Activated T-helper 2 cell treated with anti-CD3 and anti-CD28 coated beads, Interferon-gamma antibody, Interleukin-2, Interleukin-4, amounts not matched to agents 10 μg/mL and 5 μg/mL and 100 μg/mL, durations not matched to agents 14 hours and 24 hours and 36 hours (primary cell): ENCODE data around the gene SP100. TPM values are rescaled to one million over a fixed set of nuclear protein-coding genes. Genes with fewer than 3 reads are reported as not detected.

Source experiments
- DNase-seq: peaks from one replicate; pipeline ENCODE4 v3.0.0; 2021; ENCODE audit warnings: low spot score
- H3K27ac Mint-ChIP-seq: one replicate; pipeline ENCODE4 v1.8.0; 2021; ENCODE audit warnings: mixed read lengths
- H3K27me3 Mint-ChIP-seq: one replicate; pipeline ENCODE4 v1.8.0; 2021; ENCODE audit warnings: low read depth, mixed read lengths
- H3K36me3 Mint-ChIP-seq: one replicate; pipeline ENCODE4 v1.8.0; 2021; ENCODE audit warnings: low read depth, mixed read lengths
- H3K4me1 Mint-ChIP-seq: one replicate; pipeline ENCODE4 v1.8.0; 2021; ENCODE audit warnings: low read depth, mixed read lengths
- H3K4me3 Mint-ChIP-seq: one replicate; pipeline ENCODE4 v1.8.0; 2021; ENCODE audit warnings: low read depth, mild to moderate bottlenecking, moderate library complexity, mixed read lengths
- H3K9me3 Mint-ChIP-seq: one replicate; pipeline ENCODE4 v1.8.0; 2021; ENCODE audit warnings: mixed read lengths
- intact Hi-C: fragments of 100-400 bp; cut with micrococcal nuclease; formaldehyde crosslinking; loops from one replicate; pipeline ENCODE4 v1.15.1; 2023
- total RNA-seq: library from RNA; stranded (reverse); gene quantifications from 2 replicates; pipeline ENCODE4 v1.2.3, GENCODE V29; 2022

Gene SP100
- total RNA-seq, 1 donor from 2014 or later, result 153 TPM

DNA sequence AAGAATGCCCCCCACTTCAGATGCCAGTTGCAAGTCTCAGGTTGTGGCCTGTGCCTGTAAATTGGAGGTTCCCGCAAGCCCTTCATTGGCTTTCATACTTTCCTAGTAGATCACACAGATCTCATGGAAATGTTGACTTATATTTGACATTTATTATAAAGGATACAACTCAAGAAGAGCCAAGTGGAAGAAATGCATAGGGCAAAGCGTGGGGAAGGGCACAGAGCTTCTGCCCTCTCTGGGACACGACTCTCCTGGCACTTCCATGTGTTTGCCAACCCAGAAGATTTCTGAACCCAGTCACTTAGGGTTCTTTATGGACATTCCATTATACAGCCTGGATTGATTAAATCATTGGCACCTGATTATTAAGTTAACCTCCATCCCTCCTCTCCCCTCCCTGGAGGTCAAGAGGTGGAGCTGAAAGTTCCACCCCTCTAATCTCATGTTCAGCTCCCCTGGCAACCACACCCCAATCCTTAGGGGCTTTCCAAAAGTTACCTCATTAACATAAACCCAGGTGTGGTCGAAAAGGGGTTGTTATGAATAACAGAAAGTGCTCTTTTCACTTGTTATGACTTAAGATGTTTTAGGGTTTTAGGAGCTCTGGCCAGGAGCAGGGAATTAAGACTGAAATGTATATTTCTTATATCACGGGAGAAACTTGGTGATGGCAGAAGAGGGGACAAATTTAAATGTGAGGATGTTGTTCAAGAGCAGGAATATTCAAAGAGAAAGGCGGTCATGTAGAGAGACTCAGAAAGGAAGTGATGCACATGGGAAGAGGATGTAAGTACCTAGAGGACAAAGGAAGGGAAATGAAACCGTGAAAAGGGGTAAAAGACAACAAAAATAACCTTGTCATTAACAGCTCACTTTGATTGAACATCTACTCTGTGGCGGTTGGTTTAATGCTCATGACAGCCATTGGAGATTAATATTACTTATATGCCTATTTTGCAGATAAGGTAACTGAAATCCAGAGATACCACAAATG is 31.8 kb downstream of the SP100 start:
- H3K4me3 Mint-ChIP-seq, result peak overlapping the region; percentile 20
- DNase-seq, result no peak
- H3K4me1 Mint-ChIP-seq, result peaks cover 58% of the 10 kb centered on the region
- H3K9me3 Mint-ChIP-seq, result peaks cover under 1% of the 10 kb centered on the region
- peaks cover 95% of the 10 kb centered on the region for H3K36me3 Mint-ChIP-seq
- intact Hi-C loops, result loop anchor here (1.0 to 10.0 kb wide), 3 partner anchors 8 to 165 kb away; no protein-coding TSS in a partner anchor
- H3K27me3 Mint-ChIP-seq, result no peaks in the 10 kb centered on the region
- peak overlapping the region; percentile 80 for H3K27ac Mint-ChIP-seq

DNA sequence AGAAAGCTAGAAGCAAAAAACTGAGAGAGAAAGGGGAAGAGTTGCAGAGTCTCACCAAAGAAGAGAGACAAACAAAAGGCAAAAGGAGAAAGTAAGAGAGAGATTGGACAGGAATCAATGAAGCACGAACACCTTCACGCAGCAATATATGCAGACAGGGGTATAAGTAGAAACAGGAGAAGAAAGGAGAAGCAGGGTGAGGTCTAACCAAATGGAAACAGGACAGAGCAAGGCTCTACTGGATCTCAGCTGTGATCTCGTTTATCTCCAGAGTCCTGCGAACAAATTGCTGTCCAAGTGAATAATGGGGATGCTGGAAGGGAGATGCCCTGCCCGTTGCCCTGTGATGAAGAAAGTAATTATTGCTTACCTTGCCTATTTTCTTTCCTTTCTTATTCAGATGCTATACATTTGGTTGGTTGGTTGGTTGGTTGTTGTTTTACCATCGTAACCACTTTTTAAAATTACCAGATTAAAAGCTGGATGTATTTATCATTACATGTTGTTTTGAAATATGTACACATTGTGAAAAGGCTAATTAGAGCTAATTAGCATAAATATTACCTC is 34.0 kb downstream of the SP100 start:
- no peak overlapping the region for H3K4me3 Mint-ChIP-seq
- intact Hi-C loops, result loop anchor here (5.0 to 10.0 kb wide), 2 partner anchors 135 to 162 kb away; no protein-coding TSS in a partner anchor
- no peaks in the 10 kb centered on the region for H3K27me3 Mint-ChIP-seq
- H3K36me3 Mint-ChIP-seq, result peaks cover 97% of the 10 kb centered on the region
- no peak overlapping the region for H3K27ac Mint-ChIP-seq
- peaks cover 15% of the 10 kb centered on the region for H3K9me3 Mint-ChIP-seq
- DNase-seq, result no peak
- peaks cover 65% of the 10 kb centered on the region for H3K4me1 Mint-ChIP-seq

GRCh38 chr2:230453006-230453405 is 37.0 kb downstream of the SP100 start:
- no peak for DNase-seq
- no peaks in the 10 kb centered on the region for H3K27me3 Mint-ChIP-seq
- no peak overlapping the region for H3K27ac Mint-ChIP-seq
- intact Hi-C loops, result no loop called here
- peaks cover 99% of the 10 kb centered on the region for H3K36me3 Mint-ChIP-seq
- peaks cover 33% of the 10 kb centered on the region for H3K9me3 Mint-ChIP-seq
- no peak overlapping the region for H3K4me3 Mint-ChIP-seq
- H3K4me1 Mint-ChIP-seq, result peaks cover 71% of the 10 kb centered on the region

DNA sequence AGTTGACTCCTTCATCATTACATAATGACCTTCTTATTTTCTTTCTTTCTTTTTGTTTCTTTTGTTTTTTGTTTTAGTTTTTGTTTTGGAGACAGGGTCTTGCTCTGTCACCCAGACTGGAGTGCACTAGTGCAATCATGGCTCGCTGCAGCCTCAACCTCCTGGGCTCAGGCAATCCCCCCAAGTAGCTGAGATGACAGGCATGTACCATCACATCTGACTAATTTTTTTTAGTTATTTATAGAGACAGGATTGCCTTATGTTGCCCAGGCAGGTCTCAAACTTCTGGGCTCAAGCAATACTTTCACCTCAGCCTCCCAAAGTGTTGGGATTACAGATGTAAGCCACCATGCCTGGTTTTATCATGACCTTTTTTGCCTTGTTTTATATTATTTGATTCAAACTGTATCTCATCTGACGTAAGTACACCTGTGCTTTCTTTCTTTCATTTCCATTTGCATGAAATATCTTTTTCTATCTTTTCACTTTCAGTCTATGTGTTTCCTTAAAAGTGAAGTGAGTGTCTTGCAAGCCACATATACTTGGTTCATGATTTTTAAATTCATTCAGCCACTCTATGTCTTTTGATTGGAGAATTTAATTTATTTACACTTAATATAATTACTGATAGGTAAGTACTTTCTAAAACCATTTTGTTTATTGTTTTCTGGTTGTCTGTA is 39.1 kb downstream of the SP100 start:
- Mint-ChIP-seq H3K4me3 (no peak overlapping the region), H3K27me3 (no peaks in the 10 kb centered on the region), H3K27ac (peak overlapping the region; percentile 43), H3K9me3 (peaks cover 33% of the 10 kb centered on the region), H3K36me3 (peaks cover 99% of the 10 kb centered on the region), H3K4me1 (peaks cover 75% of the 10 kb centered on the region)
- DNase-seq, result no peak
- intact Hi-C loops, result no loop called here

- peaks cover 97% of the 10 kb centered on the region for H3K36me3 Mint-ChIP-seq
- no peaks in the 10 kb centered on the region for H3K27me3 Mint-ChIP-seq
- peaks cover 33% of the 10 kb centered on the region for H3K9me3 Mint-ChIP-seq
- intact Hi-C loops, result no loop called here
- H3K4me3 Mint-ChIP-seq, result no peak overlapping the region
- H3K27ac Mint-ChIP-seq, result peak overlapping the region; percentile 58
- DNase-seq, result no peak
- H3K4me1 Mint-ChIP-seq, result peaks cover 65% of the 10 kb centered on the region
Observed at GRCh38 chr2:230457073-230457768, 41.2 kb downstream of the SP100 start.

GRCh38 chr2:230457793-230458192 is 41.8 kb downstream of the SP100 start:
- Mint-ChIP-seq H3K36me3 (peaks cover 97% of the 10 kb centered on the region), H3K9me3 (peaks cover 32% of the 10 kb centered on the region), H3K4me1 (peaks cover 64% of the 10 kb centered on the region), H3K27me3 (no peaks in the 10 kb centered on the region), H3K4me3 (no peak overlapping the region), H3K27ac (peak overlapping the region; percentile 58)
- intact Hi-C loops, result no loop called here
- DNase-seq, result no peak

GRCh38 chr2:230459216-230459615 is 43.2 kb downstream of the SP100 start:
- intact Hi-C loops, result no loop called here
- Mint-ChIP-seq H3K4me1 (peaks cover 52% of the 10 kb centered on the region), H3K27ac (peak overlapping the region; percentile 34), H3K4me3 (no peak overlapping the region), H3K27me3 (no peaks in the 10 kb centered on the region), H3K9me3 (peaks cover 20% of the 10 kb centered on the region), H3K36me3 (peaks cover 97% of the 10 kb centered on the region)
- DNase-seq, result no peak

GRCh38 chr2:230471074-230471473 is 55.1 kb downstream of the SP100 start:
- H3K36me3 Mint-ChIP-seq, result peaks cover 90% of the 10 kb centered on the region
- peaks cover 44% of the 10 kb centered on the region for H3K4me1 Mint-ChIP-seq
- H3K27ac Mint-ChIP-seq, result peak overlapping the region; percentile 91
- peaks cover 13% of the 10 kb centered on the region for H3K9me3 Mint-ChIP-seq
- no peaks in the 10 kb centered on the region for H3K27me3 Mint-ChIP-seq
- intact Hi-C loops, result no loop called here
- no peak for DNase-seq
- no peak overlapping the region for H3K4me3 Mint-ChIP-seq

- peaks cover 83% of the 10 kb centered on the region for H3K36me3 Mint-ChIP-seq
- peak overlapping the region; percentile 91 for H3K27ac Mint-ChIP-seq
- H3K27me3 Mint-ChIP-seq, result no peaks in the 10 kb centered on the region
- DNase-seq, result no peak
- peaks cover 44% of the 10 kb centered on the region for H3K4me1 Mint-ChIP-seq
- H3K9me3 Mint-ChIP-seq, result peaks cover 13% of the 10 kb centered on the region
- intact Hi-C loops, result loop anchor here (1.0 to 2.0 kb wide), 7 partner anchors 31 to 322 kb away; partner anchors contain the start of gene SP100
- H3K4me3 Mint-ChIP-seq, result peak overlapping the region; percentile 10
Observed at GRCh38 chr2:230472621-230473018, 56.6 kb downstream of the SP100 start.

DNA sequence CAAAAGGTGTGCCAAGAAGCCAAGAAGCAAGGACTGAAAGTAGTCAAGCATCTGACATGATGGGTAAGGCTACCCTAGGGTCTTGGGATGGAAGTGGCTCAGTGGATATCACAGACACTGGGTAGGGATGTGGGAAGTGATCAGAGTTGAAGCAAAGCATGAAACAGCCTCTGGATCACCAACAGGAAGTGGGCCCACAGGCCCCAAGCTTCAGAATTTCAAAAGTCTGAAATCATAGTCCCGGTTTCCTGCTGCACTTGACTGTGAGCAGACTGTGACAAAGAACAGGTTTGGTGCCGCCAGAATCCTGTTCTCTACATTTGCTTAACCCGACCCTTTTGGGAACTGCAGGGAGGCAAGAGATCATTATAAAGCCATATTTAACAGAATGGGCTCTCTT is 57.4 kb downstream of the SP100 start:
- no peak overlapping the region for H3K4me3 Mint-ChIP-seq
- H3K36me3 Mint-ChIP-seq, result peaks cover 80% of the 10 kb centered on the region
- peaks cover 13% of the 10 kb centered on the region for H3K9me3 Mint-ChIP-seq
- H3K27ac Mint-ChIP-seq, result peak overlapping the region; percentile 91
- no peaks in the 10 kb centered on the region for H3K27me3 Mint-ChIP-seq
- no peak for DNase-seq
- H3K4me1 Mint-ChIP-seq, result peaks cover 44% of the 10 kb centered on the region
- intact Hi-C loops, result loop anchor here (2.0 kb wide), 3 partner anchors 57 to 109 kb away; partner anchors contain the start of gene SP100

- intact Hi-C loops, result no loop called here
- Mint-ChIP-seq H3K36me3 (peaks cover 84% of the 10 kb centered on the region), H3K4me3 (no peak overlapping the region), H3K4me1 (peaks cover 41% of the 10 kb centered on the region), H3K9me3 (peaks cover 13% of the 10 kb centered on the region), H3K27me3 (no peaks in the 10 kb centered on the region), H3K27ac (no peak overlapping the region)
- no peak for DNase-seq
Observed at GRCh38 chr2:230475143-230475542, 59.1 kb downstream of the SP100 start.

DNA sequence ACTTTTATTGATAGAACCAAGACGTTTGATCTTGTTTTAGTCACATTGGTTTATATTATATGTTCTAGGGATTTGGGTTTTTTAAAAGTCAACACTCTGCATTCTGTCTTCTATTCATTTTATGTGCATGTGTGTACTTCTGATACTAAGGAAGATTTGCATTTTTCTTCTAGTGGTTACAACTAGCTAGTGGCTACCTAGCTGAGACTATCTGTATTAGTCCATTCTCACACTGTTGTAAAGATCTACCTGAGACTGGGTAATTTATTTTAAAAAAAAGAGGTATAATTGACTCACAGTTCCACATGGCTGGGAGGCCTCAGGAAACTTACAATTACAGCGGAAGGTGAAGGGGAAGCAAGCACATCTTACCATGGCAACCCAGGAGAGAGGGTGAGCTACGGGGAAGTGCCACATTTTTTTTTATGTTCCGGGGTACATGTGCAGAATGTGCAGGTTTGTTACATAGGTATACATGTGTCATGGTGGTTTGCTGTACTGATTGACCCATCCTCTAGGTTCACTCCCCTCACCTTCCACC is 69.9 kb downstream of the SP100 start:
- no peak overlapping the region for H3K4me3 Mint-ChIP-seq
- peaks cover 33% of the 10 kb centered on the region for H3K9me3 Mint-ChIP-seq
- peaks cover 4% of the 10 kb centered on the region for H3K4me1 Mint-ChIP-seq
- no peak overlapping the region for H3K27ac Mint-ChIP-seq
- H3K27me3 Mint-ChIP-seq, result no peaks in the 10 kb centered on the region
- no peak for DNase-seq
- intact Hi-C loops, result no loop called here
- peaks cover 91% of the 10 kb centered on the region for H3K36me3 Mint-ChIP-seq
